Stimulated activated CD8-positive, alpha-beta memory T cell treated with anti-CD3 and anti-CD28 coated beads, Interleukin-4, amount 100 ng/mL, for 1 hour (primary cell): ENCODE measurements around the gene NUB1.

Experiments
- DNase-seq, 2 donors: peaks; one replicate each; pipeline ENCODE4 v3.0.0-alpha.2; 2020; ENCODE audit warnings: low read depth in 2 of 2, low spot score in 1 of 2

NUB1 gene

GRCh38 chr7:151387161-151388006 is 45.8 kb downstream of the NUB1 start:
- no peak for DNase-seq

GRCh38 chr7:151388007-151388297 is 46.3 kb downstream of the NUB1 start:
- no peak for DNase-seq

- DNase-seq, result no peak
These were observed 46.8 kb downstream of the NUB1 start for GRCh38 chr7:151388430-151388829.

GRCh38 chr7:151389096-151389767 is 47.6 kb downstream of the NUB1 start:
- DNase-seq, result no peak

GRCh38 chr7:151389768-151390597 is 48.4 kb downstream of the NUB1 start:
- no peak for DNase-seq

- no peak for DNase-seq
These were observed 49.2 kb downstream of the NUB1 start for GRCh38 chr7:151390598-151391357.

- DNase-seq, result no peak
These were observed 49.7 kb downstream of the NUB1 start for GRCh38 chr7:151391358-151391730.

GRCh38 chr7:151392002-151392401 is 50.4 kb downstream of the NUB1 start:
- no peak for DNase-seq

- no peak for DNase-seq
These were observed 50.8 kb downstream of the NUB1 start for GRCh38 chr7:151392426-151392825.

GRCh38 chr7:151393031-151393977 is 51.7 kb downstream of the NUB1 start:
- no peak for DNase-seq

GRCh38 chr7:151394076-151395035 is 52.7 kb downstream of the NUB1 start:
- DNase-seq, result no peak

GRCh38 chr7:151395036-151395367 is 53.4 kb downstream of the NUB1 start:
- DNase-seq, result no peak

- DNase-seq, result no peak
These were observed 54.8 kb downstream of the NUB1 start for GRCh38 chr7:151396328-151396970.

- no peak for DNase-seq
These were observed 55.4 kb downstream of the NUB1 start for GRCh38 chr7:151397026-151397425.

GRCh38 chr7:151398446-151399304 is 57.1 kb downstream of the NUB1 start:
- DNase-seq, result no peak

- no peak for DNase-seq
These were observed 57.6 kb downstream of the NUB1 start for GRCh38 chr7:151399305-151399601.

GRCh38 chr7:151399906-151400305 is 58.3 kb downstream of the NUB1 start:
- no peak for DNase-seq
